Measurements from ENCODE around the gene MEIS1.

GRCh38 chr2:66596256-66596655, 161.3 kb downstream of the MEIS1 start:
- TF ChIP-seq CTCF (IDR thresholded peaks at IDR 0.05; ENCODE audit: low read length) (no peak), EZH2phosphoT487 (IDR thresholded peaks at IDR 0.05; ENCODE audit: low read length) (no peak), EZH2 (optimal IDR thresholded peaks at IDR 0.05; ENCODE audit: low read depth, low read length) (no peak)
